ENCODE data around the gene FRS2.

GRCh38 chr12:69471667-69472385 lies 1.6 kb downstream of the FRS2 start:
- no peak for TF ChIP-seq CTCF (IDR thresholded peaks at IDR 0.05)
- no peak for TF ChIP-seq POLR2A (IDR thresholded peaks at IDR 0.05)
- TF ChIP-seq EP300 (IDR thresholded peaks at IDR 0.05): no peak

Data from ovary (tissue), 3 donors.